Measurements from ENCODE around the gene ETV6. TPM values are rescaled to one million over a fixed set of nuclear protein-coding genes. Genes with fewer than 3 reads are reported as not detected.
"Not testable (repeated sequence)": the region's sequence is repeated elsewhere in the genome, so short reads cannot be mapped to it uniquely, and the experiment has no call there.

The ETV6 gene
- total RNA-seq, 1 donor from 2014 or later, result 119 TPM

DNA sequence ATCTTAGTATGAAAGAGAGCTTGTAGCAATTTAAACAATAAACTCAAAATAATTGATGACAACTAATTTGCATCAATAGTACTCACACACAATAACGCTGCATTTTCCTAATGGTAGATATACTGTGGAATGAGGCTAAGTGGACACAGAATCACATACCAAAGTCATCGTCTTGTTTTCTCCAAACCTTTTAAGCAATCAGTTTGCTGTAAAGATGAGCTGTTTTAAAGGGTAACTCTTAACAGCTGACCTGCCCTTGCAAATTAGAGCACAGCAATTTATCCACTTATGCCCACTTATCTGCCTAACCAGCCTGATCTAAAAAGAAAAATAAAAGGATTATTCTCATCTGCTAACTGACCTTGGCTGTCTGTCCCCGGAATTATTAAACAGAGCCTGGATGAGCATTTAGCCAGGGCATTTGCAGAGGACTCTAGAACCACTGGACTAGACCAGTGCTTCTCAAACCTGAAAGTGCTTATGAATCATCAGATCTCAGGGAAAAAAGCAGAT, 247.0 kb downstream of the ETV6 start:
- Mint-ChIP-seq H3K4me1 (peaks cover 52% of the 10 kb centered on the region), H3K4me3 (no peak overlapping the region), H3K27ac (peak overlapping the region; percentile 65), H3K27me3 (no peaks in the 10 kb centered on the region), H3K36me3 (ENCODE audit: low read depth) (peaks cover 53% of the 10 kb centered on the region), H3K9me3 (peaks cover 3% of the 10 kb centered on the region)
- no peak for DNase-seq
- intact Hi-C loops (cut with micrococcal nuclease), result no loop called here

DNA sequence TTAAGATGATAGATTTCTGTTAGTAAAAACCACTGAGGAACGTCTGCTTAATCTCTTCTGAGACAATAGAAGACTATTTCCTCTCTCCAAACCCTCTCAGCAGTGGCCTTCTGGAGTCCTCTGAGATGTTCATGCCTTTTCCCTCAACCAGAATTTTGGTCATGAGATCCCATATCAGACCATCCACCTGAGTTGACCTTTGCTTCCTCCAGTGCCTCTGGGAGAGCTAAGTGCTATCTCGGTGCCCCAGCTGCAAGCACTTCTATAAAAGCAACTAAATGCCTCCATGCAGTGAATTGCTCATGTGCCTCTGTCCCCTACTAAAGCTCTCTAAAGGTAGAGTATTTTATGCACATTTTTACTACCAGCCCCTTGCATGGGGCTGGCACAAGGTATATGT, 248.4 kb downstream of the ETV6 start:
- Mint-ChIP-seq H3K4me1 (peaks cover 62% of the 10 kb centered on the region), H3K36me3 (ENCODE audit: low read depth) (peaks cover 39% of the 10 kb centered on the region)
- DNase-seq, result no peak

DNA sequence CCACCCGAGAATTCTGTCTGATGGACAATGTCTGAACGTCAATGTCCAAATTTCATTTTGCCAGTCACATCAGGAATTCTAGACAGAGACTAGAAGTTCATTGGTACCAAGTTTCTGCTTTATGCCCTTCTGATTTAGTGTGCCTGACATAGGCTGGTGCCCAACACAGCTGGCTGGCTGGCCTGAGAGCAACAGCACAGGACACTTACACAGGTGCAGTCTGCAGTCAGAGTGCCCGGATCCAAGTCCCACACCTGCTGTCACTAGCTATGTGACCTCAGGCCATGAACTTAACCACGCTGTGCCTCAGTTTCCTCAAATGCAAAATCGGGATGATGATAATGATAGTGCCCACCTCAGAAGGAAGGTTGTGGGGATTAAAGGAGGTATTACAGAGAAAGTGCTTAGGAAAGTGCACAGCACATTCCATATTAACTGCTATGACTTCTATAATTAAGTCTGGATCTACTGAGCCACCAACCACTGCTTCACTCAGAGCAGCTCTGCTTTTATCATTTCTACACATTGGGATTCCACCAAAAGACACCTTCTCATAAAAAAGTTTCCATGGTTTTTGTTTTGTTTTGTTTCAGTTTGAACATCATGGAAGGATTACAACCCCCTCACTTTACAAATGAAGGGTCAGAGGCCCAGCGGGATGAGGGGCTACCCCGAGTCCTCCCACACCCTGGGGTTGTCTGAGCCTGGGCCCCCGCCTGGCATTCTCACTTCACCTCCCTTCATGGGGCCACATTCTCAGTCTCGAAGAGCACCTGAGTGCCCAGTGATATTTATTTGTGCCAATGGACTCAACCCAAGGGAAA, 252.4 kb downstream of the ETV6 start:
- peak overlapping the region; percentile 58 for H3K4me3 Mint-ChIP-seq

More for the DNA sequence above, 248.4 kb downstream of the ETV6 start:
- peaks cover 3% of the 10 kb centered on the region for H3K9me3 Mint-ChIP-seq
- H3K27ac Mint-ChIP-seq, result peak overlapping the region; percentile 23
- H3K4me3 Mint-ChIP-seq, result no peak overlapping the region
- intact Hi-C loops (cut with micrococcal nuclease), result no loop called here
- no peaks in the 10 kb centered on the region for H3K27me3 Mint-ChIP-seq

DNA sequence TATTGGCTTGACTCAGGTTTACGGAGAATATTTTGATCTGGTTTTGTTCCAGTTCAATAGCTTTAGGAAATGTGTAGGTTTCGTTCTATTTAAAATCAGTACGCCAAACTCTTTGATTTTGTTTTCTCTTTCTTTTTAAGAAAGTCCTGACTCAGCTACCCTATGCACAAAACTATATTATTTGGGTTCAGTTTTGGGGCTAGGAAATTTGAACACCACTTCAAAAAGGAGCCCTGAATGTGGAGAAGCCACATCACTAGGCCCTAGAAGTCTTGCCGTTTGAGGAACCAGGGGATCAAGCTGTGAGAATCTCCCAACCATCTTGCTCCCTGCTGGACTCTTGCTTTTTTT, 253.0 kb downstream of the ETV6 start:
- peaks cover 3% of the 10 kb centered on the region for H3K9me3 Mint-ChIP-seq
- intact Hi-C loops (cut with micrococcal nuclease), result loop anchor here (1.0 to 5.0 kb wide), 11 partner anchors 40 to 320 kb away; partner anchors contain the start of gene ETV6
- peaks cover 21% of the 10 kb centered on the region for H3K36me3 Mint-ChIP-seq (ENCODE audit: low read depth)
- H3K27me3 Mint-ChIP-seq, result no peaks in the 10 kb centered on the region
- peak; percentile 69 for DNase-seq
- H3K4me1 Mint-ChIP-seq, result peaks cover 60% of the 10 kb centered on the region
- H3K4me3 Mint-ChIP-seq, result peak overlapping the region; percentile 58
- H3K27ac Mint-ChIP-seq, result peak overlapping the region; percentile 97

More for the DNA sequence above, 252.4 kb downstream of the ETV6 start:
- DNase-seq, result peak; percentile 72
- peaks cover 62% of the 10 kb centered on the region for H3K4me1 Mint-ChIP-seq
- peaks cover 23% of the 10 kb centered on the region for H3K36me3 Mint-ChIP-seq (ENCODE audit: low read depth)
- intact Hi-C loops (cut with micrococcal nuclease), result loop anchor here (1.0 to 5.0 kb wide), 11 partner anchors 39 to 320 kb away; partner anchors contain the start of gene ETV6
- no peaks in the 10 kb centered on the region for H3K27me3 Mint-ChIP-seq
- H3K27ac Mint-ChIP-seq, result peak overlapping the region; percentile 97
- H3K9me3 Mint-ChIP-seq, result peaks cover 3% of the 10 kb centered on the region

DNA sequence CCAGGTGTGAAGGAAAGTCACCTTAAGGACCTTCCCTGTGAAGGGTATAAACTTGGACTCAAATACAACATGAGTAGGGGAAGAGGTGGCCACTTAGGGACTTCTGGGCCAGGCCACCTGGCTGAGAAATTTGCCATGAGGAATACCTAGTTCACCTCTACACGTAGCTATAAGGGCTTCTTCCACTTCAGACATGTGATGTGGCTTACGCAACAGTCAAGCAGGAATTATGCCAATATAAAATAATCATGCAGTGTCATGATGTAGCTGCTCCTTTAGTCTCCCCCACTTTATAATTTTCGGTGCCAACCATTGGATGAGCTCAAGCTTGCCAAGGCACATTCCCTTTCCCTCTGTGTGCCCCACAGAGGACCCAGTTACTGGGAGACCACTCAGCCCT, 254.7 kb downstream of the ETV6 start:
- Mint-ChIP-seq H3K4me3 (no peak overlapping the region), H3K27ac (peak overlapping the region; percentile 97), H3K27me3 (no peaks in the 10 kb centered on the region), H3K4me1 (peaks cover 53% of the 10 kb centered on the region), H3K36me3 (ENCODE audit: low read depth) (peaks cover 19% of the 10 kb centered on the region), H3K9me3 (peaks cover 3% of the 10 kb centered on the region)
- DNase-seq, result no peak
- intact Hi-C loops (cut with micrococcal nuclease), result loop anchor here (5.0 kb wide), 1 partner anchor 322 kb away; no protein-coding TSS in a partner anchor

GRCh38 chr12:11905534-11905933, 256.1 kb downstream of the ETV6 start:
- Mint-ChIP-seq H3K27ac (peak overlapping the region; percentile 72), H3K4me1 (peaks cover 45% of the 10 kb centered on the region), H3K4me3 (peak overlapping the region; percentile 5), H3K36me3 (ENCODE audit: low read depth) (peaks cover 20% of the 10 kb centered on the region), H3K27me3 (no peaks in the 10 kb centered on the region), H3K9me3 (peaks cover 4% of the 10 kb centered on the region)
- intact Hi-C loops (cut with micrococcal nuclease), result no loop called here
- DNase-seq, result no peak

DNA sequence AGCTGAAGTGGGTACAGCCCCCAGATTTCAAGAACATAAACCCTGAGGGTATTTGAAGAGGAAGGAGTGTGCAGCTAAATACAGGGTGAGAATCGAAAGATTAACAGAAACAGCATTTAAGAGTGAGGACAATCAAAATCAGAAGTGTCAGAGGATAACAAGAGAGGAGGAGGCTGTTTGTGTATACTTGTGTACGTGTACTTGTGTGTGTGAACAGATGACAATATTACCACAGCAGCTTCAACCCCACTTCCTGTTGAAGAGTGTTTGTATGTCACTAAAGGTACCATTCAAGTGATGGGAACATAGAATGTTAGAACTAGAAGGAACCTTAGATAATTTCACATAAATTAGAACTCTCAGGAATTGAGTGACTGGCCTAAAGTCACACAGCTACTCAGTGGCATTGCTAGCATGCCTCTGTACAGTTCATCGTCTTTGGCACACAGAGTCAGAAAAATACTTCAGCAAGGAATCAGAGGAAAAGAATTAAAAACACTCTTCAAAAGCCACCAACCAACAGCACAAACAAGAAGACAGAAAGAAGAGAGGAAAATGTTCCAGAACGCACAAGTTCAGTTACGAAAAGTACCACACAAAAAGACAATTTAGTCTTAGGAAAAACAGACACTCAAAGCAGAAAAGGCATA, 256.9 kb downstream of the ETV6 start:
- Mint-ChIP-seq H3K4me1 (peaks cover 41% of the 10 kb centered on the region), H3K36me3 (ENCODE audit: low read depth) (peaks cover 18% of the 10 kb centered on the region), H3K27ac (peak overlapping the region; percentile 72), H3K9me3 (peaks cover 5% of the 10 kb centered on the region), H3K4me3 (peak overlapping the region; percentile 8), H3K27me3 (no peaks in the 10 kb centered on the region)
- DNase-seq, result no peak
- intact Hi-C loops (cut with micrococcal nuclease), result no loop called here

- H3K9me3 Mint-ChIP-seq, result peaks cover 5% of the 10 kb centered on the region
- no peaks in the 10 kb centered on the region for H3K27me3 Mint-ChIP-seq
- no peak for DNase-seq
- peaks cover 33% of the 10 kb centered on the region for H3K4me1 Mint-ChIP-seq
- intact Hi-C loops (cut with micrococcal nuclease), result no loop called here
- H3K36me3 Mint-ChIP-seq (ENCODE audit: low read depth), result peaks cover 18% of the 10 kb centered on the region
- no peak overlapping the region for H3K27ac Mint-ChIP-seq
- H3K4me3 Mint-ChIP-seq, result no peak overlapping the region
These were observed 258.2 kb downstream of the ETV6 start for GRCh38 chr12:11907625-11908024.

DNA sequence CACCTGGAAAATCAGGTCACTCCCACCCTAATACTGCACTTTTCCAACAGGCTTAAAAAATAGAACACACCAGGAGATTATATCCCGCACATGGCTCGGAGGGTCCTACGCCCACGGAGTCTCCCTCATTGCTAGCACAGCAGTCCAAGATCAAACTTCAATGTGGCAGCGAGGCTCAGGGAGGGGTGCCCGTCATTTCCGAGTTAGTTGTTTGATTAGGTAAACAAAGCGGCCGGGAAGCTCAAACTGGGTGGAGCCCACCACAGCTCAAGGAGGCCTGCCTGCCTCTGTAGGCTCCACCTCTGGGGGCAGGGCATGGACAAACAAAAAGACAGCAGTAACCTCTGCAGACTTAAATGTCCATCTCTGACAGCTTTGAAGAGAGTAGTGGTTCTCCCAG, 259.9 kb downstream of the ETV6 start:
- H3K4me1 Mint-ChIP-seq, result peaks cover 18% of the 10 kb centered on the region
- intact Hi-C loops (cut with micrococcal nuclease), result not testable (repeated sequence)

DNA sequence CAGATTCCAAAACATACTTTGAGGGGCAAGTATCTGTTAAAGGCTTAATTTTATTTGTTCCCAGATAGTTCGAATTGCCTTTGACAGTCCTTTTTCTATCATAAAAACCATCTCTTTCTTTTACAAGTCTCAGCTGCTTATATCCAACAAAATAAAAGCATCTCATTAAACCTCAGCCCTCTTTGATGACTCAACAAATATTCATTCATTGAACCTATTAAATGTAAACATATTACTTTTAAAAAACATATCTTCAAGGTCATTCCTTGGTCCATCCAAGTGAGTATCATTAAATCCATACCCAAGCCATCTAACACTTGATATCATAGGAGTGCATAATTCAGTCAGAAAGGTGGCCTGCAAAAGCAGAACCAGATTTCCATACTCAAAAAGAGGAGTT, 266.6 kb downstream of the ETV6 start:
- no peak overlapping the region for H3K27ac Mint-ChIP-seq
- peaks cover 2% of the 10 kb centered on the region for H3K36me3 Mint-ChIP-seq (ENCODE audit: low read depth)
- H3K27me3 Mint-ChIP-seq, result no peaks in the 10 kb centered on the region
- intact Hi-C loops (cut with micrococcal nuclease), result no loop called here
- no peak for DNase-seq
- H3K9me3 Mint-ChIP-seq, result peaks cover 10% of the 10 kb centered on the region
- no peak overlapping the region for H3K4me3 Mint-ChIP-seq
- peaks cover 10% of the 10 kb centered on the region for H3K4me1 Mint-ChIP-seq

More for the DNA sequence above, 259.9 kb downstream of the ETV6 start:
- peaks cover 17% of the 10 kb centered on the region for H3K36me3 Mint-ChIP-seq (ENCODE audit: low read depth)
- not testable (repeated sequence) for H3K9me3 Mint-ChIP-seq, DNase-seq, H3K27me3 Mint-ChIP-seq, H3K27ac Mint-ChIP-seq, H3K4me3 Mint-ChIP-seq

DNA sequence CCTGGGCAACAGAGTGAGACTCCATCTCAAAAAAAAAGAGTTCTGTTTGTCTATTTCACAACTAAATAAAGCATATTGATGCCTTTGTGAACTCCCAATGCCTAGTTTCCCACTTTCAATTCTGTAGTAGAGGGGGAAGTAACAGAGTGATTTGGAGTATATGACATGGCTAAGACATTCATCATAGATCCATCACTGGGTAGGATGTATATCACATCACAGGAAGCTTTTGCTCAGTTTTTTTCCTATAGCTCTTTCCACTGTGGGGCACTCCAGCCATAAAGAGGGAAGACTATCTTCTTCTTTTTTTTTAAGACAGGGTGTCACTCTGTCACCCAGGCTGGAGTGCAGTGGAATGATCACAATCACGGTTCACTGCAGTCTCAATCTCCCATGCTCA, 267.3 kb downstream of the ETV6 start:
- H3K9me3 Mint-ChIP-seq, result peaks cover 10% of the 10 kb centered on the region

GRCh38 chr12:11917501-11917900, 268.0 kb downstream of the ETV6 start:
- Mint-ChIP-seq H3K36me3 (ENCODE audit: low read depth) (peaks cover 2% of the 10 kb centered on the region), H3K9me3 (peaks cover 13% of the 10 kb centered on the region), H3K4me3 (no peak overlapping the region), H3K27ac (no peak overlapping the region), H3K27me3 (no peaks in the 10 kb centered on the region), H3K4me1 (peaks cover 15% of the 10 kb centered on the region)
- peak; percentile 37 for DNase-seq
- intact Hi-C loops (cut with micrococcal nuclease), result no loop called here

More for the DNA sequence above, 267.3 kb downstream of the ETV6 start:
- peaks cover 7% of the 10 kb centered on the region for H3K4me1 Mint-ChIP-seq
- H3K27ac Mint-ChIP-seq, result no peak overlapping the region
- H3K4me3 Mint-ChIP-seq, result no peak overlapping the region
- intact Hi-C loops (cut with micrococcal nuclease), result no loop called here
- H3K36me3 Mint-ChIP-seq (ENCODE audit: low read depth), result peaks cover 2% of the 10 kb centered on the region
- peak; percentile 46 for DNase-seq
- H3K27me3 Mint-ChIP-seq, result no peaks in the 10 kb centered on the region

DNA sequence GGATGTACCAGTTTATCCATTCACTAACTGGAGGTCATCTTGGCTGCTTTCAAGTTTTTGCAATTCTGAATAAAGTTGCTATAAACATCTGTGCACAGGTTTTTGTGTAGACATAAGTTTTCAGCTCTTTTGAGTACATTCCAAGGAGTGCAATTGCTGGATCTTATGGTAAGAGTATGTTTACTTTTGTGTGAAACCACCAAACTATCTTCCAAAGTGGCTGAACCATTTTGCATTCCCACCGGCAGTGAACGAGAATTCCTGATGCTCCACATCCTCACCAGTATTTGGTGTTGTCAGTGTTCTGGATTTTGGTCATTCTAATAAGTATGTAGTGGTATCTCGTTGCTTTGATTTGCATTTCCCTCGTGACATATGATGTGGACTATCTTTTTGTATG, 270.8 kb downstream of the ETV6 start:
- DNase-seq, result peak; percentile 34
- intact Hi-C loops (cut with micrococcal nuclease), result loop anchor here (5.0 kb wide), 1 partner anchor 37 kb away; no protein-coding TSS in a partner anchor
- peaks cover 2% of the 10 kb centered on the region for H3K36me3 Mint-ChIP-seq (ENCODE audit: low read depth)
- peaks cover 24% of the 10 kb centered on the region for H3K4me1 Mint-ChIP-seq
- H3K27me3 Mint-ChIP-seq, result no peaks in the 10 kb centered on the region
- no peak overlapping the region for H3K27ac Mint-ChIP-seq
- H3K4me3 Mint-ChIP-seq, result no peak overlapping the region
- peaks cover 18% of the 10 kb centered on the region for H3K9me3 Mint-ChIP-seq

- H3K36me3 Mint-ChIP-seq (ENCODE audit: low read depth), result peaks cover 2% of the 10 kb centered on the region
- H3K4me3 Mint-ChIP-seq, result no peak overlapping the region
- DNase-seq, result peak; percentile 52
- peak overlapping the region; percentile 34 for H3K27ac Mint-ChIP-seq
- H3K27me3 Mint-ChIP-seq, result no peaks in the 10 kb centered on the region
- peaks cover 22% of the 10 kb centered on the region for H3K4me1 Mint-ChIP-seq
- H3K9me3 Mint-ChIP-seq, result peaks cover 22% of the 10 kb centered on the region
- intact Hi-C loops (cut with micrococcal nuclease), result loop anchor here (5.0 kb wide), 1 partner anchor 35 kb away; no protein-coding TSS in a partner anchor
These were observed 272.9 kb downstream of the ETV6 start for GRCh38 chr12:11922361-11922760.
